HG03103 (cell line): ENCODE data around the gene DARS1.

ENCODE experiments used
- ATAC-seq: cut with Tn5 transposase; IDR thresholded peaks from one replicate; pipeline ENCODE4 v1.9.1; 2021; ENCODE audit warnings: low read depth; ENCODE audit not compliant: unreplicated experiment

DARS1 gene

DNA sequence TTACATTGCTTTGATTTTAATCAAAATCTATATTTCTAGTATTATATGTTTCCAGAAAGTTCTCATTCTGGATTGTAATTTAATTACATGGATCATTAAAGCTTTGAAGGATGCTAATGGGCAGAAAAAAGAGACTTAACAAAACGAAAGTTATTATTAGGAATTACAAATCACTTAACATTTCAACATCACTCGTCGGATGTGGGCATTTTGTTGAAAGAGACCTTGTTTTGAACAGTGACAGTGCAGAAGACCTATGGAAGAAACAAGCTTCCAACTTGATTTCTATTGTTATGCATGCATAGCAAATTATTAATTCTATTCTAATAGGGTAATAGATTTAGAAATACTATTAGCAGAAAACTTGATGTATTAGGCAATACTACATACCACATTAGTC lies 31.4 kb upstream of the DARS1 start:
- no peak for ATAC-seq

DNA sequence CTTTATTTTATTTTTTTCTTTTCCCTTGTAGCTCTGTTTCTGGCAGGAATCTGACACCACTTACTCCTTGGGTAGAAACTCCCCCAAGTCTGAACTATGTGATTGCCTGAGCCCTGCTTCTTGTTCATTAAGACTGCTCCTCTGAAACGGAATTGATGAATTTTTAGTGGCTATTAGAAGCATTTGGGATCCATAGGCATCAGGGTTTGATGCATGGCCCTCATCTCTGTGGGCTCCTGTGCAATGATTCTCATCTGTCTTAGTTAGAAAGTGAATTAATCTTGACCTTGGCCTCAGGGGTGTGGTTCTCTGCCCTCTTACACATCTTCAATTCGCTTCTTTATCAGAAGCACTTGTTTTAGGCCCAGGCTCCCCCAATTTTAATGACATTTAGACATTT lies 31.0 kb upstream of the DARS1 start:
- no peak for ATAC-seq

DNA sequence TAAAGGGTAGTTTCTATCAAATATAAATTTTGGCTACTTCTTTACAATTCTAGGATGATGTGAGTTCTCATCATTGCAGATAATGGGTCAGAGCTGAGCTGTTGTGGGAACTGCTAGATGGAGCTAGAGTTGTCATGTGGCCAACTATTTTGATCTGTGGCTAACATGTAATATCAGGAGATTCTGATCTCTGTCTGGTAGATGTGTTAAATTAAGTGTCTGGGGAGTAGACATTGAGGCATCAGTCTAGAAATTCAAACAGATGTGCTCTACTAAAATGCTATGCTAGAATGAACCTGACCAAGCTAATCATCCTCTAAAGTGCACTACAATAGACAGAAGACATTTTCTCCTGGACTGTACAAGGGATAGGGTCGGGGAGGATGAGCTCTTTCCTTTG lies 30.3 kb upstream of the DARS1 start:
- ATAC-seq: no peak

DNA sequence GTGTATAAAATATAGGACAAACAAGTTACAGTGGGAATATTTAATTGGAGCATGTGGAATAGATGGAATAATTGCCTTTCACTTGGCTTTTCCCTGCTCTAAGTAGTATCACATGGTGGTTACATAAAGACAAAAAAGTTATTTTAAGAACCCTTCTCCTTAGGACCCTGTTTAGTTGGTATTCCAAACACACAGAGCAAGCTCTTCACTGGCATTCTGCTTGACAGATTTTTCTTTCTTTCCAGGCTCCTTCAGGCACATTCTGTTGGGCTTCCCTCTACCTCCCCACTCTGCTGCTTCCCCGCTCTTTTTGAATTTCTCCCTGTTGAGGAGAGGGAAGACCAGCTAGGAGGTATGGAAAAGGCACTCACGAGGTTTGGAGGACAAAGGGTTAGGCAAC lies 29.0 kb upstream of the DARS1 start:
- ATAC-seq: no peak

DNA sequence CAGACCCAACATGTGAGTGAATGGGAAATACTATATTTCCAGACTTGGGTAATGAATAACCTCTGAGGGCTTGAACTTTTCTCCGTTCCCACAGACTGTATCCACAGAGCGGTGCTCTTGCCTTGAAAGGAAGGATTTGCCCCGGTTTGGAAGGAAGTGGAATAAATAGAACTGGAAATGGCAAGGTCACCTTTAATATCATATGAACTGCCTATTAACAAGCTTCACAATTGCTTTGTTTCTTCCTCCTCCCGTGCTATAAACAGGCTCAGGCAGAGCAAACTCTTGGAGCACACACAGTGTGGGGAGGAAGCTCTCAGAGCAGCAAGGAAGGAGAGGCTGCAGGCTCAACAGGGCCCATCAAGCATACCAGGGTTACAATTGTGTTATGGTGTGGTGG lies 28.5 kb upstream of the DARS1 start:
- no peak for ATAC-seq

DNA sequence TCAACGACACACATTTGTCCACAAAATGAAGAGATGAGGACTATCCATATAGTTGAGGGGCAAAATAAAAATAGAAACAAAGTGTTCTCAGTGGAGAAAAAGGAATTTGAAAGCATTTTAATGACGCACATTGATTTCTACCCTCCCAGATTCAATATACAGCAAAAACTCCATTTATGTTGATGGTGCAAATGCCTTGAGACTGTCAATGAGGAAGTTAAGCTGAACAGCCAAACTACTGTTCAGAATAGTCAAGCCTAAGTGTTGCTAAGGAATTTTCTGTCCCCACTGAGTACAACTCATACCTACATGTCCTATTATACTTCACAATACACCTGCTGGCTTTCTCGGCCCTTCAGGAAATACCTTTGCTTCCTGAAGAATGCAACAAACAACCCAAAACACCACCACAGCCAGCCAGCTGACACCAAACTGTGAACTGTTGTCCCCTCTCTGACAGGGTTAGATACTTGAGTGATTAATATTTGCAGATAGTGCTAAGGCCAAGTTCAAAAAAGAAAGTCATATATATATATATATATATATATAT lies 27.8 kb upstream of the DARS1 start:
- no peak for ATAC-seq

DNA sequence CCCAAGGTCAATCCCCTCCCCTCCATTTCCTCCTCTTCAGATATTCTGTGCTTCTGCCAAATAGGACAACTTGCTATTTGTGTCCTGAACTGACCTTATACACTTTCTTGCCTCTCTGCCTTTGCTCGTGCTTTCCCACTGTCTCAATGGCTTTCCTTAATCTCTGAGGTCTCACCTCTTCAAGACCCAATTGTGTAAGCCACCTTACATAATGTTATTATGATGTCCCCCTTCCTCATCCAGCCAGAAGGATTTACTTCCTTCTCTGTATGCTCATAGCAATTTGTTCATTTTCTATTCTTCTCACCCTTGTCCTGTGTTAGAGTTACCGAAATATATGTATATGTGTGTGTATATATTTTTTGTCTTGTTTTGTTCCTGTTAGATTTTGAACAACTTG lies 26.9 kb upstream of the DARS1 start:
- no peak for ATAC-seq

DNA sequence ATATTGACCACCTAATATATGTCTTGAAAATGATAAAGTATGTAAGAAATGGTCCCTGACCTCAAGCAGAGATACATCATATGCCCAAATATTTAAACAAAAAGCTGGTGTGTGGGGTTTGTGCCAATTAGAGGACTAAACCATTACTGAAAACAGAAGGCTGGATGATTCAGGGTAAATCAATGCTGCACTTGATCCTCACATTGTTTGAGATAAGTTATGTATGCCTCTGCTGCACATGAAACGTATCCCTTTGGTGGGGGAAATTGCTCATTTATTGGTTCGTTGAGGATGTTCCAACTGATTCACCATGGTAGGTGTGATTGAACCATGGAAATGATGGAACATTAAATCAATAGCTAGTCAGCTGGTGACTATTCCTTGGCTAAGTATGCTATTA lies 24.7 kb upstream of the DARS1 start:
- ATAC-seq: no peak

DNA sequence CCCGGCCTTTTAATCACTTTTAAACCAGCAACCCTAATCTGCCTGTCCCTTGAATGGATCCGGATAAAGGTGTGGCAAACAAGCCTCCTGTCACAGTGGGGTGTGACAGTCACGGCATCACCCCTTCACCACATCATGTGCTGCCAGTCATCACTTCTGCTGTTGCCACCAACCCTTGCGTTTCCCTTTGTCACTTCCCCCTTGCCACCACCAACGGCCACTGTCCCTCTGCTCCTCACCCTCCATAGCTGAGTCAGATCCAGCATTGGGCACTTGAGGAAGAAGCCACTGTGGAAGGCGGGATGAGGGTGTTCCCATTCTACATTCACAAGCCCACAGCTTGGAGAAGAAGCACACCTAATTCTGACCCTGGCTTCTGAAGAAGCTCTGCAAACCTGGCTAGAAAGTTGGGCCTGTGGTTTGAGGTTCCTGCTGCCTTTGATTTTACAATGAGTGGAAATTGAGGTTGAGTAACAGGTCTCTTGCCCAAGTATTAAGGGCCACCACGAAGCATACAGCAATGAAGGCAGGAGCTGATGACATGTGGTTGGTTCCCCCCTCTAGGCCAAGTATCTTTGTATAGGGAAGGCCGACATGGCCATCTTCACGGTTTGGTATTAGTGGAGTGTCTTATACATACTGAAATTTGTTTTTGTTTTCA lies 22.9 kb upstream of the DARS1 start:
- ATAC-seq: no peak

DNA sequence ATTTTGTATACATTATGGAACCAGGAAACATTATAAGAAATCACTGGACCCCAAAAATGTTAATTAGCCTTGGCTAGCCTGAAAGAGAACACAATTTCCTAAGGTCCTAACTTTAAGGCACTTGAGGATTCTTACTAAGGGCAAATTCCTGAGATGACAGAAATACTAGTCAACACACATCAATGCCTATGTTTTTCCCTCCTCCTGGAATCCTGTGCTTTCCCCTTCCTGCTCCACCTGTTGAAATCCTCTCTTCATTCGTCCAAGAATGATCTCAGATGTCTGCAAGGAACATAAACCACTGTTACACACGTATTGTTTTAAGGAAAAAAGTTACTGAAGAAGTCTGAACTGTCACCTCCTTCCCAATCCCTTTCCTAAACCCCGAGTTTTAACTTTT lies 21.2 kb upstream of the DARS1 start:
- no peak for ATAC-seq

DNA sequence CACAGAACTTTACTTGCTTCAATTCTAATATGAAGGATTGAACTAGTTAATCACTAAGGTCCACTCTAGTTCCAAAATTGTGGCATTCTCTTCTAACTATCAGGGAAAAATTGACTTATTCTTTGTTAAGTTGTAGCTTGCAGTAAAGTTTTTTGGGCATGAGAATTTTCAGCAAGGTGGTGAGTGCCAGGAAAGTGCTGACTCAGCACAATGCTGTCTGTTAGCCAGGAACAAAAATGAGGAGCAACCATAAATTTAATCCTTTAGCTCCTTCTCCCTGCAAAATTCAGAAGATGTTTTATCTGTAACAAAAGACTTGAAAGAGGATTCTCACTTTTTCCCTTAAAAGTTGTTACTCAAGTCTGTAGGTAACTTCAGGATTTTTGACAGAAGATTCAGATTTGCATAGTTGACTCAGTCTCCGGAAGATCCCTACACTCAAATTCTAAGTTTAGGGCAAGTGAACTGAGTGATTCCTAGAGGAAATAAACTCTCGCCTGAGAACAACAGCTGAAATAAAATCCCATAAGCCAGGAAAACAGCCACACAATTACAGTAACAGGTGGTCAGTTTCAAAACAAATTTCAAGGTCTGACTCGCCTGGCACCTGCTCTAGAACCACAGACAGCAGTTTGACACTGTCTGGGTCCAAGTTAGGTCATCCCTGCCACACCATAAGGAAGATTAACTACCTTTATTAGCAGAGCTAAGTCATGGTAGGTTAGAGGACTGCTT lies 20.2 kb upstream of the DARS1 start:
- peak; percentile 40 for ATAC-seq

DNA sequence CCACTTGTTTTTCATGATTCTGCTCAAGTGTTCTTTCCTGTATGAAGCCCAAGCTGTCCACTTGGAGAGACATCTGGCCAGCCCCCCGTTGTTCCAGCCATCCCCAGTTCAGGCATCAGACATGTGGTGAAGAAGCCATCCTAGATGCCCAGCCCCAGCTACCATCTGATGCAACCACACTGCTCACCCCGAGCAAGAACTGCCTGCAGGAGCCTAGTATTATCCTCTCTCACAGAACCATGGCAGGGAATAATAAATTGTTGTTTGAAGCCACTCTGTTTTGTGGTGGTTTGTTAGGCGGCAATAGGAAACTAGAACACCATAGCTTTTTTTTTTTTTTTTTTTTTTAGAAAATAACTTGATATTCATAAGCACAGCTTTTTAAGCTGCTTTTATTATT lies 19.5 kb upstream of the DARS1 start:
- no peak for ATAC-seq

DNA sequence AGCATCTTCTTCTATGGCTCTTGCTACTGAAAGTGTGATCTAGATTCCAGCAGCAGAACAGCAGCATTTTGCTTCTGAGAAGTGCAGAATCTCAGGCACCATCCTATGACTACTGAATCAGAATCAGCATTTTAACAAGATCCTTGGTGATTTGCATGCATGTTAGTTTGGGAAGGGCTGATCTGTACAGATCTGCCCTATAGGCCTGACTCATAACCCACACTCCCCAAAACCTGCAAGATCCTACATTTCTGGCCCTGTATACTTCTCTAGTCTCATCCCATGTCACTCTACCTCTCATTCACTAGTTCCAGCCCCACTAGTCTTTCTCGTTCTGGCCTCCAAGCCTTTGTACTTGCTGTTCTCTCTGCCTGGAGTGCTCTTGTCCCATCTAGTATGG lies 15.7 kb upstream of the DARS1 start:
- no peak for ATAC-seq

DNA sequence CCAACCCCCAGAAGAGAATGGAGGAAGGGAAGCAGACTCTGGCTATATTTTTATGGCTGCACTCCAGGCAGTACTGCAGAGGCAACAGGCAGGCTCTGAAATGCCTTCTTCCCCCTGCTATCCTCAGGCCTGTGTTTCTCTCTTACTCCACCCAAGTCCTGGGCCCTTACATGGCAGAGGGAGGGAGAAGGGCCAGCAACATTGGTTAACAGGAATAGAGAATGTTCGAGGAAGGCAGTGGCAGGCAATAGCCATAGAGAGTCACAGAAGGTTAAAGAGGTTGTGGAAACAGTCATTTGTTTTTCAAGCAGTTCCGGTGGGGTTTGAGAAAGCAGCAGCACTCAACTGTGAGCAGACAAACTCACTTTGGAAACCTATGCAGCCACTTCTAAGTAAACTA lies 15.1 kb upstream of the DARS1 start:
- ATAC-seq: peak; percentile 66

DNA sequence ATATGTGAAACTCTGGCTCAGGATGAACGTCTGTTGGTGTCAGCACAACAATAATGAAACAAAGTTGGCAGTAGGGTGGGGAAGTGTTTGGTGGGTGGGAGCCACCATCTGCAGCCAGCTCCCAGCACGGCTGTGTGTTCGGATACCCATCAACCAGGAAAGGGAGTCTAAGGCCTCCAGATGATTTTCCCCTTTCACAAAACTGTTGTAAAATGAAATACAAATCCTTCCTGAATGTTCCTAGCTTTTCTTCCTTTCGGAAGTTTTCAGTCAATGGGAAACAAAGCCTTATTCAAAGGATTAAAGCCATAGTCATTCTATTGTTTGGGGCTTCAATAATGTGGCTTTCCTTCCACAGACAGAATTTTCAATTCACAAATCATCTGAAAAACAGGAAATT lies 14.5 kb upstream of the DARS1 start:
- no peak for ATAC-seq

DNA sequence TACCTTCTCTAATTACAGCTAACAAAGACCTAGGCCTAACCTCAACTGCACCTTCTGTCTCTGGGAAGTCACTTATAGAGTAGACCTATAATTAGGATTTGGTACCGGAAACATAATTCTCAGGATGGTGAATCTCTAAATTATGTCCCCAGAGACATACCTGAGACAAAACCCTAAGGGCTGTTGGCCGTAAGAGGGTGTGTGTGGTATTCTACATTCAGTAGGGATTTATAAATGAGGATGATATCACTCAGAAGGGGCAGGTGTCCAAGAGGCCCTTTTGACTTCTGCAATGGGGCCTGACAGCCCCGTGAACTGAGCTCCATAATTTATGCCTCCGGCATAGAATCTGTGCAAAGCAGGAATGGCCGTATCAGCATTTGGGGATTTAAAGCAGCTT lies 13.5 kb upstream of the DARS1 start:
- ATAC-seq: no peak

DNA sequence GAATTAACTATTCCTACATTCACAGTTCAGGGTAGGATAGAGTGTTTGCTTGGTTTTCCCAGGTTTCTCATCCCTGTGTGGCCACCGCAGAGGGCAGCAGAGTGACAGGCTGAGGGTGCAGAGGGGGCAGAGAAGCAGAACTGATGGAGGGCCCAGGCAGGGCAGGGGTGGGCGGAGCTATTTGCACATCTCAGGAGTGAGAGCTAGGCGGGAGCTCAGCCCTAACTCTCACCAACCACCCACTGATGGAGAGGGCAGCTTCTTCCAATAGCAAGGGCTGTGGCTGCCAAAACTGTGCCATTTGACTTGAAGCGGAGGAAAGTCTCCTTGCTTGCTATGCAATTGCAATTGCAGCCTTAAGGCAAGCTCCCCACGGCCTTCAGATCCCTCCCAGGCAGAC lies 12.0 kb upstream of the DARS1 start:
- peak; percentile 48 for ATAC-seq

DNA sequence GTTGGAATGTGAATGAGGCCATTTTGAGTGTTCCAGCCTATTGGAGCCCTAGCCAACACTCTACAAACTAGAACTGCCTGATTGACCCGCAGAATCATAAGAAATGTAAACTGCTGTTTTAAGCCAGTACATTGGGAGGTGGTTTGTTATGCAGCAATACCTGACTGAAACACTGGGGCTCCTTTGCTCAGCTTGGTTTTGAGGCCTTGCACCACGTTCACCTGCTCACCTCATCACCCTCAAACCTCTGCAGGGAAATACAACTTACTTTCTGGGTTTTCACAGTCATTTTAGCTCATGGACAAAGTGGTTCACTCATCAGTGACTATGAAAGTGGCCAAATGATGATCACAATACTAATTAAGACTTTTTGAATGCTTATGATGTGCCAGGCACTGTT lies 10.9 kb upstream of the DARS1 start:
- ATAC-seq: no peak

DNA sequence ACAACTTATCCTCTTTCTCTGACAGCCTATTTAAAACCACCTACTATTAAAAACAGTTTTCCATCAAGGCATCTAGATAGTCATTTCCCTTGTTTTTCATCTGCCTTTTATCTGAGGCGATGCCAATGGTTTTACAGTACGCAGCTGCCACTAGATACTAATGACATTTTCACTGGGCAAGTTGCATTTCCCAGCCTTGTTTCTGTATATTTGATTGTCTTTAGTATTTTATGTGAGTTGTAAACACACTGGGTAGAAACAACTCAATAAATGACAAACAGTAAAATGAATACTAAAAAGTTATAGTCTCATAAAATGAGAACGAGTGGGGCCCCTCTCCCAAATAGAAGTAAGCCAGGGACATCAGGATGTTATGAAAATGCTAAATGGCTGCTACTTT lies 8.9 kb upstream of the DARS1 start:
- no peak for ATAC-seq

DNA sequence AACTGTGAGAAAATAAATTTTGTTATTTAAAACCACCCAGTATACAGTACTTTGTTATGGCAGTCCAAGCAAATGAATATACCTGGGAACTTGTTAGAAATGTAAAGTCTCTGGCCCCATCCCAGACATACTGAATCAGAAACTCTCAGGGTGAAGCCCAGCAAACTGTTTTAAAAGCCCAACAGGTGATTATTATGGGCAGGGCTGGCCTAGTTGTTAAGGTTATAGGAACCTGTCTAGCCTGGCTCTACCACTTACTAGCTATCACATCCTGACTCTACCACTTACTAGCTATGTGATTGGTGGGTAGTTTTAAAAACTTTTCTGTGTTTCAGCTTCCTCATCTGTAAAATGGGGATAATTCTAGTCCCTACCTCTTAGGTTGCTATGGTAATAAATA lies 8.0 kb upstream of the DARS1 start:
- ATAC-seq: no peak

DNA sequence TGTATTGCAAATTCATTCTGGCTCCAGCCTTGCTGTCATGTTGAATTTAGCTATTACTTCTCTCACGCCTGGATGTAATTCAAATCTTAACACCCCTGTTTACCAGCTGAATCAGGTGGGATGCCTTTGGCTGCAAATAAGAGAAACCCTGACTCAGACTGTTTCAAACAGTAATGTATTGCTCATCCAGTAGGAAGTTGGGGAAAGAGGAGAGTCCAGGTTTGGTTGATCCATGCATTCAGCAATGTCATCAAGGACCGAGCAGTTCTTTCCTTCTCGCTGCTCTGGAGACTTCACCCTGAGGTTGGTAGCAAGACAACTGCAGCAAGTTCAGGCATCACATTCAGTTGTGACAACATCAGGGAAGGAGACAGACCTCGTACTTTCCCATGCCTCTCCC lies 6.4 kb upstream of the DARS1 start:
- no peak for ATAC-seq

DNA sequence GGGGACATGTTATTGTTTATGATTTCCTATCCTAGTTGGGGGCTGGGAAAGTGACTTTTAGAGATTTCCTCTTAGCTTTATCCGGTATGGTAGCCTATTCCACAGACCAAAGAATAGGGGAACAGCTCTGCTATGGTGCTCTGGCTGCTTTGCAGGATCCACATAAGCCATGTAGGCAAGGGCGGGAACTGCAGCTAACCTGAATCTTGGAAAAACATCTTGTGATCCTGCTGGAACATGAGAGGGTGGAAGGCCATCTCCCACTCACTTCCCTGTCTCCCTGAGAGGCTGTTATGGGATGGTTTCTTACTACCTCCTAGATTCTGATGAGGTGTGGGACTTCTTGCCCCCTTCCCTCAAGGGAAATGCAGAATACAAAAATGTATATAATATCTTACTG lies 2.0 kb upstream of the DARS1 start:
- no peak for ATAC-seq
